Type B pancreatic cell (in vitro differentiated cells): ENCODE data around the gene ZC2HC1B. TPM values are rescaled to one million over a fixed set of nuclear protein-coding genes. Genes with fewer than 3 reads are reported as not detected.
"Not testable (repeated sequence)": the region's sequence is repeated elsewhere in the genome, so short reads cannot be mapped to it uniquely, and the experiment has no call there.

Experiments
- DNase-seq: peaks from one replicate; pipeline ENCODE4 v3.0.0; 2021; ENCODE audit warnings: mixed read lengths; ENCODE audit not compliant: unreplicated experiment; ENCODE audit errors: extremely low spot score
- H3K27ac Mint-ChIP-seq: 2 replicates; pipeline ENCODE4 v1.8.0; 2021; ENCODE audit warnings: mild to moderate bottlenecking, mixed read lengths
- H3K27me3 Mint-ChIP-seq: 2 replicates; pipeline ENCODE4 v1.8.0; 2021; ENCODE audit warnings: mixed read lengths
- H3K36me3 Mint-ChIP-seq: 2 replicates; pipeline ENCODE4 v1.8.0; 2021; ENCODE audit warnings: mixed read lengths
- H3K4me1 Mint-ChIP-seq: one replicate; pipeline ENCODE4 v1.8.0; 2021; ENCODE audit warnings: mixed read lengths; ENCODE audit not compliant: unreplicated experiment
- H3K4me3 Mint-ChIP-seq: 2 replicates; pipeline ENCODE4 v1.8.0; 2021; ENCODE audit warnings: mild to moderate bottlenecking, mixed read lengths
- H3K9me3 Mint-ChIP-seq: 2 replicates; pipeline ENCODE4 v1.8.0; 2021; ENCODE audit warnings: mixed read lengths
- CTCF ChIP-seq: fragments of 200-600 bp; sonication (generic); conservative IDR thresholded peaks from 2 replicates; pipeline ENCODE4 v1.5.0; 2021; ENCODE audit warnings: antibody characterized with exemption, mild to moderate bottlenecking
- total RNA-seq: library from RNA; stranded (reverse); gene quantifications from 2 replicates; pipeline ENCODE4 v1.2.1, GENCODE V29; 2021; ENCODE audit warnings: low replicate concordance

The ZC2HC1B gene
- total RNA-seq, 1 donor from 2014 or later: 0.34 TPM

GRCh38 chr6:143857651-143858050 is 6.6 kb upstream of the ZC2HC1B start:
- Mint-ChIP-seq H3K27ac (no peak overlapping the region), H3K27me3 (no peaks in the 10 kb centered on the region), H3K9me3 (peaks cover 6% of the 10 kb centered on the region), H3K4me3 (no peak overlapping the region), H3K4me1 (no peaks in the 10 kb centered on the region), H3K36me3 (peaks cover 78% of the 10 kb centered on the region)
- no peak for TF ChIP-seq CTCF
- DNase-seq: no peak

GRCh38 chr6:143859891-143860660 is 4.2 kb upstream of the ZC2HC1B start:
- Mint-ChIP-seq H3K9me3 (peaks cover 6% of the 10 kb centered on the region), H3K27me3 (no peaks in the 10 kb centered on the region), H3K36me3 (peaks cover 60% of the 10 kb centered on the region), H3K4me3 (no peak overlapping the region), H3K27ac (no peak overlapping the region), H3K4me1 (no peaks in the 10 kb centered on the region)
- DNase-seq: no peak
- no peak for TF ChIP-seq CTCF

GRCh38 chr6:143863771-143864170 is 503 bp upstream of the ZC2HC1B start:
- Mint-ChIP-seq H3K27ac (no peak overlapping the region), H3K4me3 (no peak overlapping the region), H3K27me3 (no peaks in the 10 kb centered on the region), H3K36me3 (peaks cover 49% of the 10 kb centered on the region), H3K4me1 (no peaks in the 10 kb centered on the region), H3K9me3 (peaks cover 5% of the 10 kb centered on the region)
- no peak for DNase-seq
- TF ChIP-seq CTCF: no peak

- H3K4me3 Mint-ChIP-seq: no peak overlapping the region
- no peak for TF ChIP-seq CTCF
- peaks cover 33% of the 10 kb centered on the region for H3K36me3 Mint-ChIP-seq
- H3K4me1 Mint-ChIP-seq: no peaks in the 10 kb centered on the region
- H3K27ac Mint-ChIP-seq: no peak overlapping the region
- peaks cover 10% of the 10 kb centered on the region for H3K9me3 Mint-ChIP-seq
- H3K27me3 Mint-ChIP-seq: no peaks in the 10 kb centered on the region
- no peak for DNase-seq
These were observed 3.0 kb downstream of the ZC2HC1B start for GRCh38 chr6:143867236-143867635.

- H3K27ac Mint-ChIP-seq, H3K4me1 Mint-ChIP-seq, DNase-seq, H3K4me3 Mint-ChIP-seq, H3K27me3 Mint-ChIP-seq: not testable (repeated sequence)
- H3K9me3 Mint-ChIP-seq: peaks cover 10% of the 10 kb centered on the region
- H3K36me3 Mint-ChIP-seq: peaks cover 33% of the 10 kb centered on the region
These were observed 4.5 kb downstream of the ZC2HC1B start for GRCh38 chr6:143868808-143869207.

GRCh38 chr6:143871202-143871730 is 7.0 kb downstream of the ZC2HC1B start:
- H3K4me3 Mint-ChIP-seq, H3K27me3 Mint-ChIP-seq, DNase-seq, H3K4me1 Mint-ChIP-seq, H3K27ac Mint-ChIP-seq: not testable (repeated sequence)
- Mint-ChIP-seq H3K36me3 (peaks cover 17% of the 10 kb centered on the region), H3K9me3 (peaks cover 16% of the 10 kb centered on the region)
